HG03558 (cell line): ENCODE measurements around the gene PPFIA4.

Source experiments
- ATAC-seq: cut with Tn5 transposase; IDR thresholded peaks from one replicate; pipeline ENCODE4 v1.9.1; 2021; ENCODE audit warnings: moderate number of reproducible peaks; ENCODE audit not compliant: unreplicated experiment; ENCODE audit errors: extremely low read depth

Gene PPFIA4

GRCh38 chr1:203039609-203040512, 13.6 kb downstream of the PPFIA4 start:
- no peak for ATAC-seq

GRCh38 chr1:203040513-203041275, 14.4 kb downstream of the PPFIA4 start:
- no peak for ATAC-seq

- no peak for ATAC-seq
Observed at GRCh38 chr1:203041351-203041932, 15.2 kb downstream of the PPFIA4 start.

GRCh38 chr1:203043830-203044545, 17.7 kb downstream of the PPFIA4 start:
- ATAC-seq: no peak

DNA sequence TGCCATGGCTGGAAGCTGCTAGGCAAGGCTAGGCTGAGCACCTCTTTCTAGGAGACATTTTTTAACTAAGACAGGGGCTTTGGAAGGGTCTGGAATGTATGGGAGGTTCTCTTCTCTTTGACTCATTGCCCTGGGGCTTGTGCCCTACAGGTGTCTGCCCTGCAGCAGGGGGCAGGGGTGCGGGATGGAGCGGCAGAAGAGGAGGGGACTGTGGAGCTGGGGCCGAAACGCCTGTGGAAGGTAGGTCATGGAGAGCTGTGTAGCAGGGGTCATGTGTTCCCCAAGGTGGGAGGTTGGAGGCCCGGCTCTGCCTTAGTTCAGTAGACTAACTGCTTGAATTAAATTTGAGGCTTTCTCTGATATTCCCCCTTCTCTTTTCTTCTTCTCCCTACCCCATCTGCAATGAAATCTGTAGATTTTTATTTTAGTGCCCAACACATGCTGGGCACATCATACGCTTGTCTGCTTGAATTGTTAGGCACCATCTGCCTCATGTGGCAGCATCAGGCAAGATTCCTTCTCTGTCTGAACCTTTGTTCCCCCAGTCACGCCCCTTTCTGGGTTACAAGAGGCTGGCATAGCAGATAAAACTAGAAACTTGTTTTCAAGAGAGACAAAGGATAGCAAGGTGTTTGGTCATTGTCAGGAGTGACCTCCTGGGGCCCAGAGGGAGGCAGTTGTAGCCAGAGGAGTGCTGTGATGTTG, 18.4 kb downstream of the PPFIA4 start:
- no peak for ATAC-seq

- no peak for ATAC-seq
Observed at GRCh38 chr1:203045336-203045735, 19.0 kb downstream of the PPFIA4 start.

- no peak for ATAC-seq
Observed at GRCh38 chr1:203045821-203046594, 19.7 kb downstream of the PPFIA4 start.

DNA sequence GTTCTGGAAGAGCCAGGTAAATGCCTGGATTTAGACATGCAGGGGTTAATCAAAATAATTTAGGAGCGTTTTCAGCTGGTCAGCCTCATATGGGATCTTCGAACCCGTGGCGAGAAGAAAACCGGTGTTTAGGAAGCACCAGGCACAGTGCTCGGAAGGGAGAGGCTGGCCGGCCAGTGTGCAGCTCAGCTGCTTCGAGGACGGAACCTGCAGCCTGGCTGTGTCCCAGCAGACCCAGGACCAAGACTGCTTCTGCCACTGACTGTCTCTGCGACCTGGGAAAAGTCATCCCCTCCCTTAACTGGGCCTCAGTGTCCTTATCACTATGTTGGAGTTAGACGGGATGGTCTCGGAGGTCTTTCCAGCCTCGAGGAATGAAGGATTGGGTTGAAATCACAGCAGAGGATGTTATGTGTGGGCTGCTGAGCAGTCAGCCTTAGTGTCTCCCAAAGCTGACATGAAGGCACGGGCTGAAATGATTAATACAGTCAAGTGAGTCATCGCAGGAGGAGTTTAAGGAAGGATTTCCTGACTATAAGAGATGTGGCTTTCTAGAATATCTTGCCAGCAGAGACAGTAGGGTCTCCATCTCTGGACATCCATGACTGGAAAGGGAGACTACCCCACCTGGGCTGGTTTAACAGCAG, 20.8 kb downstream of the PPFIA4 start:
- no peak for ATAC-seq

- ATAC-seq: no peak
Observed at GRCh38 chr1:203048086-203048485, 21.8 kb downstream of the PPFIA4 start.

GRCh38 chr1:203048555-203049051, 22.3 kb downstream of the PPFIA4 start:
- no peak for ATAC-seq

DNA sequence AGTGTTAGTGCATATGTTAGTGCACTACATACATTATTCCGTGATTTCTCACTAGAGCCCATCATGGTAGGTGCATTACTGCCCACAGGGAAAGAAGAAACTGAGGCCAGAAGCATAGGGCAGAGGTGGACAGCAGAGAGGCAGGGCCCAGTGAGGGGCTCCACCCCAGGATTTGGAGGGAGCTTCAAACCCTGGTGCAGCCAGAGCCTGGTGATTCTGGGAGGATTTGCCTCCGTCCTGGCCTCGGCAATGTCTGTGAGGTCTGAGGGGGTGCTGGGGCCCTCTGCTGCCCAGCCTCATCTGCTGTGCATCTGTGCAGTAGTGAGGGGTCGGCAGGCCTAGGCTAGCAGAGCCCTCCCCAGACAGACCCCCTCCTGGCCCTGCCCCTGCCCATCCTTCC, 22.8 kb downstream of the PPFIA4 start:
- ATAC-seq: no peak

GRCh38 chr1:203049576-203050180, 23.4 kb downstream of the PPFIA4 start:
- no peak for ATAC-seq

GRCh38 chr1:203050826-203051225, 24.5 kb downstream of the PPFIA4 start:
- no peak for ATAC-seq

DNA sequence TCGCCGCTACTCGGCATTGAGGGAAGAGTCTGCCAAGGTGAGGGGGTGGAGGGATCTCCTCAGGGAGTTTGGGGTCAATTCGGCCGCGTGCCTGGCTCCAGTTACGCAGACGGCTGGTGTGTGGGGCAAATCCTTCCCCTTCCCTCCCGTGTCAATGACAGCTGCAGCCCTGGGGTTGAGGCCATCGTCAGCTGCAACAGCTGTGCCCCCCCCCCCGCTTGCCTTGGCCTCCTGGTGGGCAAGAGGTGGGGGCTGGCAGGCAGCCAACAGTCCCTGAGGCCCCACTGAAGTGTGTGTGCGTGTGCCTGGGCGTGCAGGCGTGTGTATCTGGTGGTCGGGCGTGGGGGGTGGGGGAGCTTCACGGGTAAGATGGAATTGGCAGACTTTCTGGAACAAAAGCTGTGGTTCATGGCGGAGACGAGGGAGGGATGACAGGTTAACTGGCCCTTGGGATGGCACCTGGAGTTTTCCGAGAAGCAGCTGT, 25.6 kb downstream of the PPFIA4 start:
- ATAC-seq: no peak

GRCh38 chr1:203052601-203053000, 26.3 kb downstream of the PPFIA4 start:
- no peak for ATAC-seq

GRCh38 chr1:203054184-203054583, 27.9 kb downstream of the PPFIA4 start:
- no peak for ATAC-seq

DNA sequence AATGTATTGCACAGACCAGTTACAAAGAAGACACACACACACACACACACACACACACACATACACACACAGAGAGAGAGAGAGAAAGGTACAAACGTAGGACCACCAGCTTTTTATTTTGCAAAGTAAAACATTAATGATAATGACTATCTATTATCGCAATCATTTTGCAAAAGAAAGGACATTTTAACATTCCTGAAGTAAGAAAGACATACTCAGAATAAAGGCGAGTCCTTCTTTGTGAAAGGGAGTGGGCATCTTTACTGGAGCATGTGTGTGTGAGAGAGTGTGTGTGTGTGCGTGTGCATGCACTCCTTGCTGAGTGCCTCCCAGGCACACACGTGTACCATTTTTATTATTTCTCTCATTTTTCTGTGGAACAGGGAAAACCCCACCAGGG, 28.4 kb downstream of the PPFIA4 start:
- no peak for ATAC-seq
